Psoas muscle (tissue), 8 donors: Measurements from ENCODE around the gene SPATA3. TPM values are rescaled to one million over a fixed set of nuclear protein-coding genes. Genes with fewer than 3 reads are reported as not detected.

Experiments
- ATAC-seq, 4 donors: fragments of 200-7000 bp; cut with Tn5 transposase; one replicate each; pipeline ENCODE4 v1.9.1; 2020; ENCODE audit warnings: moderate library complexity in 3 of 4, mild to moderate bottlenecking in 2 of 4
- DNase-seq, 2 donors: peaks; one replicate each; pipeline ENCODE4 v3.0.0-alpha.2; 2020
- H3K27ac ChIP-seq: fragments of 200-600 bp; one replicate; pipeline ENCODE4 v1.8.0; 2022
- H3K27me3 ChIP-seq, 3 donors: fragments of 200-600 bp in 1 of 3; one replicate each; pipeline versions ENCODE4 v1.6.1 to v1.8.0; 2013 to 2022; ENCODE audit warnings: low read length in 2 of 3, mild to moderate bottlenecking in 2 of 3, moderate library complexity in 1 of 3; ENCODE audit not compliant: insufficient read depth in 3 of 3
- H3K36me3 ChIP-seq, 2 donors: fragments of 200-600 bp in 1 of 2; one replicate each; pipeline versions ENCODE4 v1.6.1 to v1.8.0; 2013 to 2022; ENCODE audit warnings: low read depth in 1 of 2, mild to moderate bottlenecking in 1 of 2, moderate library complexity in 1 of 2; ENCODE audit not compliant: insufficient read depth in 1 of 2
- H3K4me1 ChIP-seq: fragments of 200-600 bp; one replicate; pipeline ENCODE4 v1.8.0; 2022
- H3K4me3 ChIP-seq: fragments of 200-600 bp; one replicate; pipeline ENCODE4 v1.8.0; 2022; ENCODE audit warnings: mild to moderate bottlenecking
- H3K9me3 ChIP-seq: fragments of 200-600 bp; one replicate; pipeline ENCODE4 v1.8.0; 2022
- CTCF ChIP-seq: fragments of 200-600 bp; IDR thresholded peaks from one replicate; pipeline ENCODE4 v1.8.0; 2022; ENCODE audit warnings: antibody characterized with exemption
- WGBS, 3 donors: extraction: QIAGEN DNeasy Blood & Tissue Kit; methylation state at CpG; one replicate each; pipeline versions ENCODE4 v1.1.6 to v1.1.7; 2013; 5-methylcytosine and 5-hydroxymethylcytosine counted together
- intact Hi-C, 2 donors: fragments of 100-400 bp; cut with DNase I; formaldehyde crosslinking; loops; one replicate each; pipeline versions ENCODE4 v1.11.0 to v1.14.2; 2022
- polyA plus RNA-seq, 3 donors: library from polyadenylated mRNA; stranded (reverse); fragments of 200-250 nt; gene quantifications; one replicate each; pipeline ENCODE4 v1.2.3, GENCODE V29; 2013
- total RNA-seq, 4 donors: library from RNA; stranded (reverse); fragmentation: NEBNext Ultra II Directional in 2 of 4; extraction: Animal tissue kit (Norgen Biotek cat#: 25700) in 2 of 4; gene quantifications; one replicate each; pipeline versions ENCODE4 v1.2.1 to v1.2.4, GENCODE V29; 2021 to 2023
- donor health status: healthy with polysubstance abuse.
- donor health status: DM: no; HTN: no; CAD: no; lungs with moderate emphysema.
- donor health status: Bipolar disorder and iron deficiency.
- donor health status: healthy.
- donor health status: DM: yes; HTN: yes; CAD: no.
- donor health status: DM: no; HTN: no; CAD: no.
- donor health status: DM: no; HTN: no; CAD: no.
- donor health status: DM: yes; HTN: yes; CAD: no.

The SPATA3 gene
- total and polyA plus RNA-seq, 7 donors, result not detected

DNA sequence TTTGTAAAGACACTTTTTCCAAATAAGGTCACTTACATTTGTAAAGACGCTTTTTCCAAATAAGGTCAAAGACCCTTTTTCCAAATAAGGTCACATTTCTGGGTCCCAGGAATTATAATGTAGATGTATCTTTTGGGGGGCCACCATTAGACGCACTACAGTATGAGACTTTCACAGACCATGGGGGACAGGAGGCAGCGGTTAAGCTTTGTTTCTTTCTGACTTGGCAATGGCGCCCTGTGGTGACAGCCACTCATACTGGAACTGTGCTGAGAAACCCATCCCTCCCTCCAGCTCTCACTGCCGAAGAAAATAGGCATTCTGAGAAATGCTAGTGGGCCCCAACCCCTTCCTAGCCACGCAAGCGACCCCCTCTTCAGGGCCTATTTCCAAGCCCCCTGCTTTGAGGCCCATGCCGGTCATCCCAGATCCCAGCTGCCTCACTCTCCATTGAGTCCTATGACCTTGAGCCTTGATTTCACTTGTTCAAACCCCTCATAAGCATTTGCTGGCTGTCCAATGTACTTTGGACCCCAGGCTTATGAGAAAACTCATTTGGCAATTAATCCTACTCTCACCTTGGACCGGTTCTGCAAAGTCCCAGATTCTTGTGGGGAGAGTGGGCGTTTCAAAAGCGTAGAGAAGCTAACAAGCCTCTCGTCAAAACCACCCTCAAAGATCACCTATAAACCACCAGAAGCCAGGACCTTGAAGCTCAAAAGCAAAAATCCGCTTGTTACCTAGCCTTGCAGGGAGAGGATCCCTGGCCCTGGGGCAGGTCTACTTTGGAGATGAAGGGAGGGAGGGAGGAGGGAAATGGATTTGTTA lies 11.3 kb upstream of the SPATA3 start:
- peaks cover 0 to 9% (median 0%) of the 10 kb centered on the region in 3 donors for H3K27me3 ChIP-seq
- peaks cover 4% of the 10 kb centered on the region for H3K4me1 ChIP-seq
- no peaks in the 10 kb centered on the region for H3K36me3 ChIP-seq
- no peak for TF ChIP-seq CTCF
- 90 to 92% (median 90%) methylated on average over 13 of the region's 13 CpGs for WGBS, 3 donors
- no peak for DNase-seq
- no peak overlapping the region for H3K4me3 ChIP-seq
- H3K27ac ChIP-seq, result no peak overlapping the region
- ATAC-seq, result no peak
- no peaks in the 10 kb centered on the region for H3K9me3 ChIP-seq
- intact Hi-C loops, result no loop called here

DNA sequence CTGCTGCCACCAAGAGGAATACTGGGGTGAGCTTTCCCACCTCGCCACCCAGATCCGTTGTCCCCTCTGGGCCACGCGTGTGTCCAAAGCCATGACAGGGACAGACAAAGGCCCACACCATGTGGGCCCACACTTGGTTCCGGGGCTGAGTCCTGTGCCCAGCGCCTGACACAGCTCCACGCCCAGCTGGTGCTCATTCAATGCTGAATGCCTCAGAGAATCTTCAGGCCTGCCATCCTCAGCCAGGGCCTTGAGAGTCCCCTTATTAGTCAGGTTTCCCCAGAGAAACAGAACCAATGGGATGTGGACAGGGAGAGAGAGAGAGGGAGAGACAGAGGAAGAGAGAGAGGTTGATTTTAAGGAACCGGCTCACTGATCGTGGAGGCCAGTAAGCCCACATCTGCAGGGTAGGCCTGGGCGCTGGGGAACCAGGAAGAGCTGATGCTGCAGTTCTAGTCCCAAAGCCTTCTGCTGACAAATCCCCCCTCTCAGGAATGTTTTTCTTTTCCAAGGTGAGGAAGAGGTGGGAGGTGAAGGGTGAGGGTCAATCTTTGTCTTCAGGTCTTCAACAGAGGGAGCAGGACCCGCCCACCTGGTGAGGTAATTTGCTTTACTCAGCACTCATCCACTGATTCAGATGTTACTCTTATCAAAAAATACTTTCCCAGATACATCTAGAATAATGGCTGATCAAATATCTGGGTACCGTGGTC lies 10.2 kb upstream of the SPATA3 start:
- WGBS, 3 donors, result 89 to 94% (median 90%) methylated on average over 12 of the region's 12 CpGs
- DNase-seq, result no peak
- Histone ChIP-seq H3K9me3 (no peaks in the 10 kb centered on the region), H3K27me3 (peaks cover 0 to 18% (median 2%) of the 10 kb centered on the region in 3 donors), H3K4me1 (peaks cover 4% of the 10 kb centered on the region), H3K36me3 (no peaks in the 10 kb centered on the region), H3K27ac (no peak overlapping the region), H3K4me3 (no peak overlapping the region)
- intact Hi-C loops, result no loop called here
- no peak for ATAC-seq
- no peak for TF ChIP-seq CTCF

DNA sequence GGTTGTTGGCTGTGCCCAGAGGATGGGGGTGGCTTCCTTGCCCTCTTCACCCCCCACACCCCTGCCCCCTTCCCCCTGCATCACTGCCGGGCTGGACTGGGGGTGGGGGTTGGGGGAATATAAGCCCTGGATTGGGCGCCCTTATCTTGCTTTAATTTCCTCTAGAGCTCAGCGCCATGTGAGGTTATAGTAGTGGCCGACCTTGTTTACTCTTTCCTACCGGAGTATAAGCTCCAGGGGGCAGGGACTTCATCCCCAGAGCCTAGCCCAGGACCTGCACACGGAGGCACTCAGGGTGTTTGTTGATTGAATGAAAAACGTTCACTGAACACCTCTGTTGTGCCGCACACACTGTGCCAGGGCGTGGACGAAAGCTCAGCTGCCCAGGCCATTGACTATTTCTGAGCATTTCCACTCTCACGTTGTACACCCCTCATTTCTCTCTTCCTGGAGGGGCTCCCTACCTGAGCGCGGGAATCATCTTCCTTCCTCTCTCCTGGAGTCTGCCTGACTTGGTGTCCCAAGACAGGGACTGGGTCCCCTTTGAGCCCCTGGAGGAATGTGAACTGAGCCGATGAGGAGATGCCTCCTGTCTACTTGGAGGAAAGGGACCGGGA lies 9.3 kb upstream of the SPATA3 start:
- intact Hi-C loops, result loop anchor here (1.0 kb wide), 1 partner anchor 162 kb away; no protein-coding TSS in a partner anchor
- WGBS, 3 donors, result 43 to 47% (median 44%) methylated on average over 15 of the region's 15 CpGs
- Histone ChIP-seq H3K36me3 (no peaks in the 10 kb centered on the region), H3K4me3 (peak overlapping the region; percentile 54), H3K27me3 (peaks cover 0 to 27% (median 4%) of the 10 kb centered on the region in 3 donors), H3K9me3 (no peaks in the 10 kb centered on the region), H3K27ac (no peak overlapping the region), H3K4me1 (peaks cover 4% of the 10 kb centered on the region)
- TF ChIP-seq CTCF, result no peak
- no peak for ATAC-seq
- DNase-seq, result no peak

- H3K27me3 ChIP-seq, result peaks cover 0 to 35% (median 4%) of the 10 kb centered on the region in 3 donors
These were observed 8.5 kb upstream of the SPATA3 start for GRCh38 chr2:230987137-230988020.

More at GRCh38 chr2:230987137-230988020, 8.5 kb upstream of the SPATA3 start:
- H3K36me3 ChIP-seq, result no peaks in the 10 kb centered on the region
- intact Hi-C loops, result loop anchor here (1.0 kb wide), 1 partner anchor 163 kb away; no protein-coding TSS in a partner anchor
- no peak overlapping the region for H3K27ac ChIP-seq
- peak overlapping the region; percentile 54 for H3K4me3 ChIP-seq
- H3K4me1 ChIP-seq, result peaks cover 4% of the 10 kb centered on the region
- peak; percentile 83 to 89 for DNase-seq
- TF ChIP-seq CTCF, result peak; percentile 97
- no peaks in the 10 kb centered on the region for H3K9me3 ChIP-seq
- WGBS, 3 donors, result 9 to 12% (median 9%) methylated on average over 34 of the region's 34 CpGs
- ATAC-seq, result peak; percentile 87 to 98 (median 90)
